KMS-11 (cell line): ENCODE data around the gene XRCC3.

Experiments used
- H2AFZ ChIP-seq: fragments of 200-600 bp; sonication (generic); 2 replicates; pipeline ENCODE4 v1.6.1; 2016; ENCODE audit warnings: antibody characterized with exemption, mixed run types, low read depth
- H3K27ac ChIP-seq: fragments of 200-600 bp; sonication (generic); 2 replicates; pipeline ENCODE4 v1.6.1; 2016; ENCODE audit warnings: mild to moderate bottlenecking, mixed run types
- H3K27me3 ChIP-seq: fragments of 200-600 bp; sonication (generic); 2 replicates; pipeline ENCODE4 v1.6.1; 2017; ENCODE audit warnings: mild to moderate bottlenecking, low read depth, mixed run types, moderate library complexity; ENCODE audit not compliant: insufficient read depth
- H3K36me3 ChIP-seq: fragments of 200-600 bp; sonication (generic); 2 replicates; pipeline ENCODE4 v1.6.1; 2017; ENCODE audit warnings: mild to moderate bottlenecking, mixed run types; ENCODE audit not compliant: insufficient read depth
- H3K4me1 ChIP-seq: fragments of 200-600 bp; sonication (generic); 2 replicates; pipeline ENCODE4 v1.6.1; 2016; ENCODE audit warnings: mild to moderate bottlenecking, low read depth, mixed run types; ENCODE audit not compliant: poor library complexity, severe bottlenecking
- H3K4me2 ChIP-seq: fragments of 200-600 bp; sonication (generic); 2 replicates; pipeline ENCODE4 v1.7.0; 2016; ENCODE audit warnings: mild to moderate bottlenecking, mixed run types
- H3K4me3 ChIP-seq: fragments of 200-600 bp; sonication (generic); IDR thresholded peaks from 2 replicates; pipeline ENCODE4 v1.6.1; 2017; ENCODE audit warnings: low read depth, low read length, mixed read lengths; ENCODE audit not compliant: insufficient read depth
- H3K79me2 ChIP-seq: fragments of 200-600 bp; sonication (generic); 2 replicates; pipeline ENCODE4 v1.6.1; 2016; ENCODE audit warnings: low read depth, mixed run types; ENCODE audit not compliant: insufficient read depth
- H3K9ac ChIP-seq: fragments of 200-600 bp; sonication (generic); 2 replicates; pipeline ENCODE4 v1.6.1; 2016; ENCODE audit warnings: mild to moderate bottlenecking, mixed run types
- H4K20me1 ChIP-seq: fragments of 200-600 bp; sonication (generic); 2 replicates; pipeline ENCODE4 v1.6.1; 2016; ENCODE audit warnings: mild to moderate bottlenecking, mixed run types; ENCODE audit not compliant: insufficient read depth
- CTCF ChIP-seq: fragments of 200-600 bp; sonication (generic); conservative IDR thresholded peaks from 2 replicates; pipeline ENCODE4 v1.6.1; 2017; ENCODE audit warnings: low read depth, mild to moderate bottlenecking, antibody characterized with exemption, low read length, moderate library complexity, mixed read lengths

The XRCC3 gene

GRCh38 chr14:103726474-103726873 is 11.2 kb upstream of the XRCC3 start:
- Histone ChIP-seq H3K4me1 (no peaks in the 10 kb centered on the region), H3K9ac (no peak overlapping the region), H3K27ac (no peak overlapping the region), H2AFZ (no peak overlapping the region), H3K4me2 (no peak overlapping the region), H3K27me3 (no peaks in the 10 kb centered on the region), H3K4me3 (no peak overlapping the region), H4K20me1 (no peaks in the 10 kb centered on the region), H3K79me2 (no peaks in the 10 kb centered on the region), H3K36me3 (no peaks in the 10 kb centered on the region)
- TF ChIP-seq CTCF = no peak

GRCh38 chr14:103725739-103726395 is 10.6 kb upstream of the XRCC3 start:
- no peaks in the 10 kb centered on the region for H3K79me2 ChIP-seq
- no peak for TF ChIP-seq CTCF
- no peak overlapping the region for H3K27ac ChIP-seq
- H2AFZ ChIP-seq = no peak overlapping the region
- no peak overlapping the region for H3K9ac ChIP-seq
- H3K4me3 ChIP-seq = no peak overlapping the region
- no peaks in the 10 kb centered on the region for H3K27me3 ChIP-seq
- H3K4me2 ChIP-seq = no peak overlapping the region
- H4K20me1 ChIP-seq = no peaks in the 10 kb centered on the region
- no peaks in the 10 kb centered on the region for H3K4me1 ChIP-seq
- no peaks in the 10 kb centered on the region for H3K36me3 ChIP-seq

GRCh38 chr14:103725001-103725682 is 9.9 kb upstream of the XRCC3 start:
- no peak overlapping the region for H2AFZ ChIP-seq
- no peaks in the 10 kb centered on the region for H4K20me1 ChIP-seq
- no peak overlapping the region for H3K27ac ChIP-seq
- H3K79me2 ChIP-seq = no peaks in the 10 kb centered on the region
- no peak for TF ChIP-seq CTCF
- H3K4me1 ChIP-seq = no peaks in the 10 kb centered on the region
- H3K27me3 ChIP-seq = no peaks in the 10 kb centered on the region
- no peak overlapping the region for H3K4me3 ChIP-seq
- no peaks in the 10 kb centered on the region for H3K36me3 ChIP-seq
- H3K4me2 ChIP-seq = no peak overlapping the region
- H3K9ac ChIP-seq = no peak overlapping the region

GRCh38 chr14:103724116-103724515 is 8.9 kb upstream of the XRCC3 start:
- Histone ChIP-seq H3K27me3 (no peaks in the 10 kb centered on the region), H3K4me1 (no peaks in the 10 kb centered on the region), H2AFZ (no peak overlapping the region), H3K36me3 (no peaks in the 10 kb centered on the region), H4K20me1 (no peaks in the 10 kb centered on the region), H3K79me2 (no peaks in the 10 kb centered on the region), H3K4me3 (no peak overlapping the region), H3K4me2 (no peak overlapping the region), H3K27ac (no peak overlapping the region), H3K9ac (no peak overlapping the region)
- TF ChIP-seq CTCF = no peak
